SK-N-SH (cell line): ENCODE measurements around the gene KCNN3.

Experiments used
- EP300 ChIP-seq, 2 experiments: IDR thresholded peaks; 2 replicates each; pipeline versions ENCODE4 v1.4.0 to v1.6.1; 2012; ENCODE audit warnings: borderline replicate concordance in 1 of 2, low read depth in 1 of 2, low read length in 1 of 2
- EZH2phosphoT487 ChIP-seq: fragments of 200-600 bp; sonication (generic); IDR thresholded peaks from 2 replicates; pipeline ENCODE4 v1.6.1; 2017; ENCODE audit warnings: low read depth, mixed run types, mild to moderate bottlenecking, antibody characterized with exemption, moderate library complexity, borderline replicate concordance
- GABPA ChIP-seq: IDR thresholded peaks from 2 replicates; pipeline ENCODE4 v1.4.0; 2012; ENCODE audit warnings: low read depth, mild to moderate bottlenecking
- GATA2 ChIP-seq: sonication (generic); formaldehyde crosslinking; IDR thresholded peaks from 2 replicates; pipeline ENCODE4 v1.5.0; 2020; ENCODE audit warnings: mild to moderate bottlenecking, missing genetic modification reagents
- NRF1 ChIP-seq: IDR thresholded peaks from 2 replicates; pipeline ENCODE4 v1.6.1; 2012; ENCODE audit warnings: low read depth, mild to moderate bottlenecking, low read length
- POLR2AphosphoS5 ChIP-seq: IDR thresholded peaks from 2 replicates; pipeline ENCODE4 v1.6.1; 2012; ENCODE audit warnings: low read depth, low read length
- SMC3 ChIP-seq: IDR thresholded peaks from 2 replicates; pipeline ENCODE4 v1.6.1; 2012; ENCODE audit warnings: low read depth, low read length, improper control_type of control experiment
- TF ChIP-seq, protein P1 (sequence below): fragments of 200-600 bp; sonication (generic); IDR thresholded peaks from 2 replicates; pipeline ENCODE4 v1.6.1; 2017; ENCODE audit warnings: antibody characterized with exemption, mild to moderate bottlenecking, moderate library complexity
- TF ChIP-seq, protein P2 (sequence below): IDR thresholded peaks from 2 replicates; pipeline ENCODE4 v1.4.0; 2012; ENCODE audit warnings: low read depth
- TF ChIP-seq, protein P3 (sequence below): IDR thresholded peaks from 2 replicates; pipeline ENCODE4 v1.6.1; 2012; ENCODE audit warnings: mild to moderate bottlenecking, low read depth, low read length, moderate library complexity

DNA sequence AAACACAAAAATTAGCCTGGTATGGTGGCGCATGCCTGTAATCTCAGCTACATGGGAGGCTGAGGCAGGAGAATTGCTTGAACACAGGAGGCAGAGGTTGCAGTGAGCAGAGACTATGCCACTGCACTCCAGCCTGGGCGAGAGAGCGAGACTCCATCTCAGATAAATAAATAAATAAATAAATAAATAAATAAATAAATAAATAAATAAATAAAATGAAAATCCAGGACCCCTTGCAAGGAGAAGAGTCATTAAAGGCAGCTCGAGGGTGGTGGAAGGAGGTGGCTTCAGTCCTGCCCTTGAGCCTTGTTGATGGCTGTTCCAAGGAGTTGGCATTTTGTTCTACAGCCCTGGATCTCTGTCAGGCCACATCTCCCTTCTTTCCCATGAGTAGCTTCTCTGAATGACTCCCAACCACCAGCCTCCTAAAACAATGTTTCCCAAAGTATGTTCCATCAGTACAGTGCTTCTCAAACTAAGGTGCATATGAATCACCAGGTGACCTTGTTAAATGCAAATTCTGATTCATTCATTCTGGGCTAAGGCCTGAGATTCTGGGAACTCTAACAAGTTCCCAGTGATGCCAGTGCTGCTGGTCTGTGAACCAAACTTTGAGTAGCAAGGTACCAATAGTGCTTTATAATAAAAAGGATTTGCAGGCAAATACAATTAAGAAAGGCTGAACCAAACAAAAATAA is 99.0 kb downstream of the KCNN3 start:
- TF ChIP-seq, protein P1, sequence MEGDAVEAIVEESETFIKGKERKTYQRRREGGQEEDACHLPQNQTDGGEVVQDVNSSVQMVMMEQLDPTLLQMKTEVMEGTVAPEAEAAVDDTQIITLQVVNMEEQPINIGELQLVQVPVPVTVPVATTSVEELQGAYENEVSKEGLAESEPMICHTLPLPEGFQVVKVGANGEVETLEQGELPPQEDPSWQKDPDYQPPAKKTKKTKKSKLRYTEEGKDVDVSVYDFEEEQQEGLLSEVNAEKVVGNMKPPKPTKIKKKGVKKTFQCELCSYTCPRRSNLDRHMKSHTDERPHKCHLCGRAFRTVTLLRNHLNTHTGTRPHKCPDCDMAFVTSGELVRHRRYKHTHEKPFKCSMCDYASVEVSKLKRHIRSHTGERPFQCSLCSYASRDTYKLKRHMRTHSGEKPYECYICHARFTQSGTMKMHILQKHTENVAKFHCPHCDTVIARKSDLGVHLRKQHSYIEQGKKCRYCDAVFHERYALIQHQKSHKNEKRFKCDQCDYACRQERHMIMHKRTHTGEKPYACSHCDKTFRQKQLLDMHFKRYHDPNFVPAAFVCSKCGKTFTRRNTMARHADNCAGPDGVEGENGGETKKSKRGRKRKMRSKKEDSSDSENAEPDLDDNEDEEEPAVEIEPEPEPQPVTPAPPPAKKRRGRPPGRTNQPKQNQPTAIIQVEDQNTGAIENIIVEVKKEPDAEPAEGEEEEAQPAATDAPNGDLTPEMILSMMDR = no peak
- TF ChIP-seq EP300 (IDR thresholded peaks at IDR 0.05; ENCODE audit: borderline replicate concordance in 1 of 2, low read depth in 1 of 2, low read length in 1 of 2) (no peak), NRF1 (no peak), SMC3 (no peak), EZH2phosphoT487 (no peak), GABPA (no peak), GATA2 (CRISPR knock-in tag) (no peak), POLR2AphosphoS5 (no peak)
- TF ChIP-seq, protein P2, sequence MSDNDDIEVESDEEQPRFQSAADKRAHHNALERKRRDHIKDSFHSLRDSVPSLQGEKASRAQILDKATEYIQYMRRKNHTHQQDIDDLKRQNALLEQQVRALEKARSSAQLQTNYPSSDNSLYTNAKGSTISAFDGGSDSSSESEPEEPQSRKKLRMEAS = no peak
- TF ChIP-seq, protein P3, sequence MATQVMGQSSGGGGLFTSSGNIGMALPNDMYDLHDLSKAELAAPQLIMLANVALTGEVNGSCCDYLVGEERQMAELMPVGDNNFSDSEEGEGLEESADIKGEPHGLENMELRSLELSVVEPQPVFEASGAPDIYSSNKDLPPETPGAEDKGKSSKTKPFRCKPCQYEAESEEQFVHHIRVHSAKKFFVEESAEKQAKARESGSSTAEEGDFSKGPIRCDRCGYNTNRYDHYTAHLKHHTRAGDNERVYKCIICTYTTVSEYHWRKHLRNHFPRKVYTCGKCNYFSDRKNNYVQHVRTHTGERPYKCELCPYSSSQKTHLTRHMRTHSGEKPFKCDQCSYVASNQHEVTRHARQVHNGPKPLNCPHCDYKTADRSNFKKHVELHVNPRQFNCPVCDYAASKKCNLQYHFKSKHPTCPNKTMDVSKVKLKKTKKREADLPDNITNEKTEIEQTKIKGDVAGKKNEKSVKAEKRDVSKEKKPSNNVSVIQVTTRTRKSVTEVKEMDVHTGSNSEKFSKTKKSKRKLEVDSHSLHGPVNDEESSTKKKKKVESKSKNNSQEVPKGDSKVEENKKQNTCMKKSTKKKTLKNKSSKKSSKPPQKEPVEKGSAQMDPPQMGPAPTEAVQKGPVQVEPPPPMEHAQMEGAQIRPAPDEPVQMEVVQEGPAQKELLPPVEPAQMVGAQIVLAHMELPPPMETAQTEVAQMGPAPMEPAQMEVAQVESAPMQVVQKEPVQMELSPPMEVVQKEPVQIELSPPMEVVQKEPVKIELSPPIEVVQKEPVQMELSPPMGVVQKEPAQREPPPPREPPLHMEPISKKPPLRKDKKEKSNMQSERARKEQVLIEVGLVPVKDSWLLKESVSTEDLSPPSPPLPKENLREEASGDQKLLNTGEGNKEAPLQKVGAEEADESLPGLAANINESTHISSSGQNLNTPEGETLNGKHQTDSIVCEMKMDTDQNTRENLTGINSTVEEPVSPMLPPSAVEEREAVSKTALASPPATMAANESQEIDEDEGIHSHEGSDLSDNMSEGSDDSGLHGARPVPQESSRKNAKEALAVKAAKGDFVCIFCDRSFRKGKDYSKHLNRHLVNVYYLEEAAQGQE = no peak
